SU-DHL-6 (cell line): Measurements from ENCODE around the gene CHL1.

Source experiments
- EZH2phosphoT487 ChIP-seq: fragments of 200-600 bp; sonication (generic), shearing (Covaris generic); conservative IDR thresholded peaks from 2 replicates; pipeline ENCODE4 v1.6.1; 2018; ENCODE audit warnings: mild to moderate bottlenecking, antibody characterized with exemption, low read length, moderate library complexity, mixed read lengths
- TF ChIP-seq, protein P1 (sequence below): fragments of 200-600 bp; sonication (generic); IDR thresholded peaks from one replicate; pipeline ENCODE4 v1.5.1; 2017; ENCODE audit warnings: antibody characterized with exemption, mild to moderate bottlenecking, low read length, moderate library complexity; ENCODE audit not compliant: insufficient read depth, poor library complexity, severe bottlenecking

- TF ChIP-seq, protein P1, sequence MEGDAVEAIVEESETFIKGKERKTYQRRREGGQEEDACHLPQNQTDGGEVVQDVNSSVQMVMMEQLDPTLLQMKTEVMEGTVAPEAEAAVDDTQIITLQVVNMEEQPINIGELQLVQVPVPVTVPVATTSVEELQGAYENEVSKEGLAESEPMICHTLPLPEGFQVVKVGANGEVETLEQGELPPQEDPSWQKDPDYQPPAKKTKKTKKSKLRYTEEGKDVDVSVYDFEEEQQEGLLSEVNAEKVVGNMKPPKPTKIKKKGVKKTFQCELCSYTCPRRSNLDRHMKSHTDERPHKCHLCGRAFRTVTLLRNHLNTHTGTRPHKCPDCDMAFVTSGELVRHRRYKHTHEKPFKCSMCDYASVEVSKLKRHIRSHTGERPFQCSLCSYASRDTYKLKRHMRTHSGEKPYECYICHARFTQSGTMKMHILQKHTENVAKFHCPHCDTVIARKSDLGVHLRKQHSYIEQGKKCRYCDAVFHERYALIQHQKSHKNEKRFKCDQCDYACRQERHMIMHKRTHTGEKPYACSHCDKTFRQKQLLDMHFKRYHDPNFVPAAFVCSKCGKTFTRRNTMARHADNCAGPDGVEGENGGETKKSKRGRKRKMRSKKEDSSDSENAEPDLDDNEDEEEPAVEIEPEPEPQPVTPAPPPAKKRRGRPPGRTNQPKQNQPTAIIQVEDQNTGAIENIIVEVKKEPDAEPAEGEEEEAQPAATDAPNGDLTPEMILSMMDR: no peak
- TF ChIP-seq EZH2phosphoT487: no peak
These were observed 142.8 kb downstream of the CHL1 start for GRCh38 chr3:339351-339750.
